HG03442 (cell line): ENCODE measurements around the gene TLE7.

Source experiments
- ATAC-seq: cut with Tn5 transposase; IDR thresholded peaks from one replicate; pipeline ENCODE4 v1.9.1; 2021; ENCODE audit warnings: mild to moderate bottlenecking, moderate library complexity; ENCODE audit not compliant: unreplicated experiment

Gene TLE7

GRCh38 chr16:71449020-71449419 is 7.2 kb upstream of the TLE7 start:
- no peak for ATAC-seq

- no peak for ATAC-seq
Measured at GRCh38 chr16:71448274-71448866, 6.5 kb upstream of the TLE7 start.

GRCh38 chr16:71443714-71444113 is 1.9 kb upstream of the TLE7 start:
- ATAC-seq = no peak

GRCh38 chr16:71441348-71442050 is 355 bp downstream of the TLE7 start:
- no peak for ATAC-seq

- no peak for ATAC-seq
Measured at GRCh38 chr16:71440669-71441347, 1.0 kb downstream of the TLE7 start.

GRCh38 chr16:71439523-71439922 is 2.3 kb downstream of the TLE7 start:
- no peak for ATAC-seq

GRCh38 chr16:71436473-71436872 is 5.4 kb downstream of the TLE7 start:
- ATAC-seq = no peak

GRCh38 chr16:71432906-71433305 is 8.9 kb downstream of the TLE7 start:
- no peak for ATAC-seq

GRCh38 chr16:71431991-71432390 is 9.9 kb downstream of the TLE7 start:
- ATAC-seq = no peak

- no peak for ATAC-seq
Measured at GRCh38 chr16:71431176-71431575, 10.7 kb downstream of the TLE7 start.

- ATAC-seq = no peak
Measured at GRCh38 chr16:71430744-71431143, 11.1 kb downstream of the TLE7 start.

- ATAC-seq = no peak
Measured at GRCh38 chr16:71429581-71429980, 12.3 kb downstream of the TLE7 start.

- no peak for ATAC-seq
Measured at GRCh38 chr16:71428883-71429282, 13.0 kb downstream of the TLE7 start.

- no peak for ATAC-seq
Measured at GRCh38 chr16:71428385-71428784, 13.5 kb downstream of the TLE7 start.

- ATAC-seq = peak; percentile 20
Measured at GRCh38 chr16:71426880-71427615, 14.8 kb downstream of the TLE7 start.

- ATAC-seq = peak; percentile 53
Measured at GRCh38 chr16:71426069-71426879, 15.6 kb downstream of the TLE7 start.

- no peak for ATAC-seq
Measured at GRCh38 chr16:71425746-71426068, 16.1 kb downstream of the TLE7 start.

- no peak for ATAC-seq
Measured at GRCh38 chr16:71424626-71425025, 17.2 kb downstream of the TLE7 start.

GRCh38 chr16:71423865-71424264 is 18.0 kb downstream of the TLE7 start:
- no peak for ATAC-seq

- ATAC-seq = no peak
Measured at GRCh38 chr16:71423016-71423415, 18.8 kb downstream of the TLE7 start.

- ATAC-seq = no peak
Measured at GRCh38 chr16:71421911-71422310, 19.9 kb downstream of the TLE7 start.
